GM18520 (cell line): ENCODE data around the gene RAB3GAP2.
A peak's percentile ranks its signal among the peaks of the same experiment; 100 is the strongest.
"Not testable (repeated sequence)": the region's sequence is repeated elsewhere in the genome, so short reads cannot be mapped to it uniquely, and the experiment has no call there.

ENCODE experiments used
- ATAC-seq: cut with Tn5 transposase; IDR thresholded peaks from one replicate; pipeline ENCODE4 v1.9.1; 2021; ENCODE audit not compliant: unreplicated experiment

Gene RAB3GAP2

GRCh38 chr1:220239966-220240365 is 32.3 kb downstream of the RAB3GAP2 start:
- ATAC-seq: no peak

- ATAC-seq: no peak
Observed at GRCh38 chr1:220239213-220239612, 33.0 kb downstream of the RAB3GAP2 start.

- ATAC-seq: not testable (repeated sequence)
Observed at GRCh38 chr1:220236278-220236677, 36.0 kb downstream of the RAB3GAP2 start.

- ATAC-seq: no peak
Observed at GRCh38 chr1:220235462-220235861, 36.8 kb downstream of the RAB3GAP2 start.

GRCh38 chr1:220233927-220234326 is 38.3 kb downstream of the RAB3GAP2 start:
- ATAC-seq: no peak

GRCh38 chr1:220229771-220230170 is 42.5 kb downstream of the RAB3GAP2 start:
- ATAC-seq: no peak

GRCh38 chr1:220227393-220227792 is 44.9 kb downstream of the RAB3GAP2 start:
- no peak for ATAC-seq

GRCh38 chr1:220226752-220227151 is 45.5 kb downstream of the RAB3GAP2 start:
- no peak for ATAC-seq

- ATAC-seq: no peak
Observed at GRCh38 chr1:220225957-220226356, 46.3 kb downstream of the RAB3GAP2 start.

- no peak for ATAC-seq
Observed at GRCh38 chr1:220224611-220225124, 47.6 kb downstream of the RAB3GAP2 start.

- ATAC-seq: no peak
Observed at GRCh38 chr1:220224033-220224432, 48.2 kb downstream of the RAB3GAP2 start.

GRCh38 chr1:220222939-220223338 is 49.3 kb downstream of the RAB3GAP2 start:
- no peak for ATAC-seq

GRCh38 chr1:220221670-220222069 is 50.6 kb downstream of the RAB3GAP2 start:
- no peak for ATAC-seq

- no peak for ATAC-seq
Observed at GRCh38 chr1:220221269-220221668, 51.0 kb downstream of the RAB3GAP2 start.

GRCh38 chr1:220220699-220221040 is 51.6 kb downstream of the RAB3GAP2 start:
- ATAC-seq: not testable (repeated sequence)

- ATAC-seq: peak; percentile 50
Observed at GRCh38 chr1:220219865-220220698, 52.2 kb downstream of the RAB3GAP2 start.

GRCh38 chr1:220219136-220219442 is 53.2 kb downstream of the RAB3GAP2 start:
- ATAC-seq: no peak

- ATAC-seq: not testable (repeated sequence)
Observed at GRCh38 chr1:220218397-220219135, 53.7 kb downstream of the RAB3GAP2 start.

- no peak for ATAC-seq
Observed at GRCh38 chr1:220217383-220217988, 54.8 kb downstream of the RAB3GAP2 start.

- ATAC-seq: no peak
Observed at GRCh38 chr1:220213382-220213983, 58.8 kb downstream of the RAB3GAP2 start.

- no peak for ATAC-seq
Observed at GRCh38 chr1:220207411-220207810, 64.8 kb downstream of the RAB3GAP2 start.
